WTC11 (cell line): ENCODE measurements around the gene LIMK1.

Source experiments
- ERG ChIP-seq: fragments of 250-450 bp; sonication (Bioruptor Pico); IDR thresholded peaks from 2 replicates; pipeline ENCODE4 v1.8.0; 2021; ENCODE audit warnings: mild to moderate bottlenecking
- ESRRA ChIP-seq: sonication (generic); formaldehyde crosslinking; IDR thresholded peaks from 2 replicates; pipeline ENCODE4 v1.8.1; 2022; ENCODE audit warnings: mild to moderate bottlenecking, missing genetic modification reagents, borderline replicate concordance
- FOXK1 ChIP-seq: sonication (generic); formaldehyde crosslinking; IDR thresholded peaks from 2 replicates; pipeline ENCODE4 v1.8.0; 2022; ENCODE audit warnings: mild to moderate bottlenecking, moderate library complexity, missing genetic modification reagents
- JUN ChIP-seq: sonication (generic); formaldehyde crosslinking; IDR thresholded peaks from 2 replicates; pipeline ENCODE4 v1.8.0; 2023; ENCODE audit warnings: mild to moderate bottlenecking, missing genetic modification reagents
- NFATC4 ChIP-seq: fragments of 250-450 bp; sonication (Bioruptor Pico); IDR thresholded peaks from 2 replicates; pipeline ENCODE4 v1.9.0; 2021; ENCODE audit warnings: mild to moderate bottlenecking
- ZSCAN18 ChIP-seq: fragments of 250-450 bp; sonication (Bioruptor Pico); IDR thresholded peaks from 2 replicates; pipeline ENCODE4 v2.1.2; 2022; ENCODE audit warnings: mild to moderate bottlenecking, moderate library complexity
- TF ChIP-seq, protein P1 (sequence below): fragments of 200-600 bp; IDR thresholded peaks from 2 replicates; pipeline ENCODE4 v1.8.0; 2022; ENCODE audit warnings: antibody characterized with exemption
- TF ChIP-seq, protein P2 (sequence below): sonication (generic); formaldehyde crosslinking; conservative IDR thresholded peaks from 2 replicates; pipeline ENCODE4 v1.8.1; 2023; ENCODE audit warnings: mild to moderate bottlenecking, low read depth, missing genetic modification reagents, moderate library complexity
- TF ChIP-seq, protein P3 (sequence below): sonication (generic); formaldehyde crosslinking; IDR thresholded peaks from 2 replicates; pipeline ENCODE4 v1.8.1; 2023; ENCODE audit warnings: mild to moderate bottlenecking, missing genetic modification reagents

GRCh38 chr7:74063646-74064045, 20.0 kb upstream of the LIMK1 start:
- TF ChIP-seq, protein P1, sequence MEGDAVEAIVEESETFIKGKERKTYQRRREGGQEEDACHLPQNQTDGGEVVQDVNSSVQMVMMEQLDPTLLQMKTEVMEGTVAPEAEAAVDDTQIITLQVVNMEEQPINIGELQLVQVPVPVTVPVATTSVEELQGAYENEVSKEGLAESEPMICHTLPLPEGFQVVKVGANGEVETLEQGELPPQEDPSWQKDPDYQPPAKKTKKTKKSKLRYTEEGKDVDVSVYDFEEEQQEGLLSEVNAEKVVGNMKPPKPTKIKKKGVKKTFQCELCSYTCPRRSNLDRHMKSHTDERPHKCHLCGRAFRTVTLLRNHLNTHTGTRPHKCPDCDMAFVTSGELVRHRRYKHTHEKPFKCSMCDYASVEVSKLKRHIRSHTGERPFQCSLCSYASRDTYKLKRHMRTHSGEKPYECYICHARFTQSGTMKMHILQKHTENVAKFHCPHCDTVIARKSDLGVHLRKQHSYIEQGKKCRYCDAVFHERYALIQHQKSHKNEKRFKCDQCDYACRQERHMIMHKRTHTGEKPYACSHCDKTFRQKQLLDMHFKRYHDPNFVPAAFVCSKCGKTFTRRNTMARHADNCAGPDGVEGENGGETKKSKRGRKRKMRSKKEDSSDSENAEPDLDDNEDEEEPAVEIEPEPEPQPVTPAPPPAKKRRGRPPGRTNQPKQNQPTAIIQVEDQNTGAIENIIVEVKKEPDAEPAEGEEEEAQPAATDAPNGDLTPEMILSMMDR = no peak
- TF ChIP-seq, protein P2, sequence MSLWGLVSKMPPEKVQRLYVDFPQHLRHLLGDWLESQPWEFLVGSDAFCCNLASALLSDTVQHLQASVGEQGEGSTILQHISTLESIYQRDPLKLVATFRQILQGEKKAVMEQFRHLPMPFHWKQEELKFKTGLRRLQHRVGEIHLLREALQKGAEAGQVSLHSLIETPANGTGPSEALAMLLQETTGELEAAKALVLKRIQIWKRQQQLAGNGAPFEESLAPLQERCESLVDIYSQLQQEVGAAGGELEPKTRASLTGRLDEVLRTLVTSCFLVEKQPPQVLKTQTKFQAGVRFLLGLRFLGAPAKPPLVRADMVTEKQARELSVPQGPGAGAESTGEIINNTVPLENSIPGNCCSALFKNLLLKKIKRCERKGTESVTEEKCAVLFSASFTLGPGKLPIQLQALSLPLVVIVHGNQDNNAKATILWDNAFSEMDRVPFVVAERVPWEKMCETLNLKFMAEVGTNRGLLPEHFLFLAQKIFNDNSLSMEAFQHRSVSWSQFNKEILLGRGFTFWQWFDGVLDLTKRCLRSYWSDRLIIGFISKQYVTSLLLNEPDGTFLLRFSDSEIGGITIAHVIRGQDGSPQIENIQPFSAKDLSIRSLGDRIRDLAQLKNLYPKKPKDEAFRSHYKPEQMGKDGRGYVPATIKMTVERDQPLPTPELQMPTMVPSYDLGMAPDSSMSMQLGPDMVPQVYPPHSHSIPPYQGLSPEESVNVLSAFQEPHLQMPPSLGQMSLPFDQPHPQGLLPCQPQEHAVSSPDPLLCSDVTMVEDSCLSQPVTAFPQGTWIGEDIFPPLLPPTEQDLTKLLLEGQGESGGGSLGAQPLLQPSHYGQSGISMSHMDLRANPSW (CRISPR knock-in tag) = no peak
- TF ChIP-seq, protein P3, sequence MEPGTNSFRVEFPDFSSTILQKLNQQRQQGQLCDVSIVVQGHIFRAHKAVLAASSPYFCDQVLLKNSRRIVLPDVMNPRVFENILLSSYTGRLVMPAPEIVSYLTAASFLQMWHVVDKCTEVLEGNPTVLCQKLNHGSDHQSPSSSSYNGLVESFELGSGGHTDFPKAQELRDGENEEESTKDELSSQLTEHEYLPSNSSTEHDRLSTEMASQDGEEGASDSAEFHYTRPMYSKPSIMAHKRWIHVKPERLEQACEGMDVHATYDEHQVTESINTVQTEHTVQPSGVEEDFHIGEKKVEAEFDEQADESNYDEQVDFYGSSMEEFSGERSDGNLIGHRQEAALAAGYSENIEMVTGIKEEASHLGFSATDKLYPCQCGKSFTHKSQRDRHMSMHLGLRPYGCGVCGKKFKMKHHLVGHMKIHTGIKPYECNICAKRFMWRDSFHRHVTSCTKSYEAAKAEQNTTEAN (CRISPR knock-in tag) = no peak
- TF ChIP-seq ERG (CRISPR knock-in tag) (no peak), FOXK1 (CRISPR knock-in tag) (no peak), JUN (CRISPR knock-in tag) (no peak), ZSCAN18 (CRISPR knock-in tag) (no peak), ESRRA (CRISPR knock-in tag) (no peak), NFATC4 (no peak)
